HG02763 (cell line): ENCODE measurements around the gene DOHH.

ENCODE experiments used
- ATAC-seq: cut with Tn5 transposase; IDR thresholded peaks from one replicate; pipeline ENCODE4 v1.9.1; 2021; ENCODE audit warnings: mild to moderate bottlenecking, moderate library complexity; ENCODE audit not compliant: unreplicated experiment

Gene DOHH

DNA sequence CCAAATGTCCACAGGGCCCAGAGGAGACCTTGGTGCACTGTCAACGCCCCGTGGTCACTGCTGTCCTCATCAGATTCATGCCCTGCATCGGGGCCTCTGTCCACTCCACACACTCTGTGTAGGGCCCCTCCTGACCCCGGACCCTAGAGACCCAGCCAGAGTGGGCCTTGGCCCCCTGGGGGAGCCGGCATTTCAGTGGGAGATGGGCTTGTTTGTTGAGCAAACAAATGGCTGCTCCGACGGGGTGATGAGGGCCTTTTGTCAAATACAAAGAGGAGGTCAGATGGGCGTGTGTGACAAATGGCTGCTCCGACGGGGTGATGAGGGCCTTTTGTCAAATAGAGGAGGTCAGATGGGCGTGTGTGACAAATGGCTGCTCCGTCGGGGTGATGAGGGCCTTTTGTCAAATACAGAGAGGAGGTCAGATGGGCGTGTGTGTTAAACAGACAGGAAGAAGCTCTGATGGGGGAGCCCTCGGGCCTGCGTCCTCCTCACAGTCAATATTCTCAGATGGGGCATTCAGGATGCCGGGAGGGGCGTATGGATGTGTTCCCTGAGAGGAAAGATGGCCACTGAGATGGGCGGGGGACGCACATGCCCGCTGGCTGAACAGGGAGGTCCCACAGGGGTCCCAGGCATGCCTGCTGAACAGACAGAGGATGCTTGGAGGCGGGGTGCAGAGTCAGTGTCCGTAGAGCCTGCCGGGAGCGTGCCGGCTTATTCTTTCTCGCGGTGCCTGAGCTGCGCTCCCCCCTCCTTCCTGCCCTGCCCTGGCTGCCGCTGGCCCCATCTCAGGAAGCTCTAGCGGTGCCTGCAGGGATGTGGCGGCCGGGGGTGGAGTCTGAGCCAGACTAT is 56.4 kb downstream of the DOHH start:
- ATAC-seq, result no peak

DNA sequence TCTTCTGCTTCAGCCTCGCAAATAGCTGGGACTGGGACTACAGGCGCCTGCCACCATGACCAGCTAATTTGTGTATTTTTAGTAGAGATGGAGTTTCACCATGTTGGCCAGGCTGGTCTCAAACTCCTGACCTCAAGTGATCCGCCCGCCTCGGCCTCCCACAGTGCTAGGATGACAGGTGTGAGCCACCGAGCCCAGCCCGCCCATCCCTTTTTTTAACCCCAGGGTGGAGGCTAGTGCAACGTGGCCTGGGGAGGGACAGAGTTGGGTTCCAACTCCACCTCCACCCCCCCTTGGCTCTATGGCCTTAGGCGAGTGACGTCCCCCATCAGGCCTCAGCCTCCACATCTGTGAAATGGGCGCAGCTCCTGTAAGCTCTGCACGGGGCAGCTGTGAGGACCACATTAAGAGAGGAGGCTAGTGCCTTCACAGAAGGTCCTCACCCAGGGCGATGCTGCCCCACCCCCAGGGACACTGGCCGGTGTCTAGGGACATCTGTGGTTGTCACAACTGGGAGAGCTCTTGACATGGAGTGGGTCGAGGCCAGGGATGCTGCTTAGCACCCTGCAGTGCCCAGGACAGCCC is 57.9 kb downstream of the DOHH start:
- ATAC-seq, result no peak

DNA sequence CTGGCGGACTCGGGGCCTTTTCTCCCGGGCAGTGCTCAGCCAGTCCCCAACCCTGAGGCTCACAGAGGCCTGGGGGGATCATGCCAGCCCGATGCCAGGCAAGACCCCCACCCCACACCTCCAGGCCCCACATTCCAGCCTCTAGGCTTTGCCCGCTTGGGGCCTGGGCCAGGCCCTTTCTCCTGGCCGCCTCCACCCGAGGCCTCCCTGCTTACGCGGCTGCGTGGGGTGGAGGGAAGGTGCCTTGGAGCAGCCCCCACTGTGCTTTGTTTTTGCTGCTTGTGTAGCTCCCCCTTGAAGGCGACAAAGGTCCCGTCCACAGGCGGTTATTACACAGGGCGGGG is 58.5 kb downstream of the DOHH start:
- no peak for ATAC-seq

DNA sequence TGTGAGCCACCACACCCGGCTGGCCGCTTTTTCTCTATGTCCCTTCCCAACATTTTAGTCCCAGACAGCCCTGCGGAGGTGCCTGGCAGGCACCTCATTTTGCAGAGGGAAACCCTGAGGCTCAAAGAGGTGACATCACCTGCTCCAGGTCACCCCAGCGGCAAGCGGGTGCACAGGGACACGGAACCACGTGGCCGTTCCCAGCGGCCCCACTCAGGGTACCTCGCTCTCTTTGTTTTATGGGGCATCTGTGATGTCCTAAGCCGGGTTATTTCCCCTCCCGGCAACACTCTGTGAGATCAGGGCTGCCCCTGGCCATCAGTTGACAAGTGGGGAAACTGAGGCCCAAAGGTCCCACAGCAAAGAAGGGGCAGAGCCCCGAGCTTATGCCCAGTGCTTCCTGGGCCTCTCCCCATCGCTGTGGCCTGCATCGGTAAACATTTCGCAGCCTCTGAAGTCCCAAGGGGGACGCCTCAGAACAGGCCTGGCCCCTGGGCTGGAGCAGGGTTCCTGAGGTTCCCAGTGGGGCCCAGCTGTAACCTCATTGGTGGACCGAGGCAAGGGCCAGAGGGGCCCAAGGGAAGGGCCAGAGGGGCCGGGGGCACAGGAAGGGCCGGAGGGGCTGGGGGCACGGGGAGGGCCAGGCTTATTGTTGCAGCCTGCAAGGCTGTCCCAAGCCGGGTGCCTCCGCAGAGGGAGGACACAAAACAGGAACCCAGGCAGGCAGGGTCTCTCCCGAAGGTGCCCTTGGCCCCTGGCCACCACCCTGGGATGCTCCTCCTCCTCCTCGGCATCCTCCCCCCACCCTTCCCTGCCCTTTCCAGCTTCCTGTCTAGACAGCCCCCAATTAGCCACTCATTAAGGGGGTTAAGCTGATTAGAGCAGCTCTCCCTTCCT is 59.1 kb downstream of the DOHH start:
- no peak for ATAC-seq
